ENCODE measurements around the gene PTPRM.

Gene PTPRM

GRCh38 chr18:7598167-7599047, 31.3 kb downstream of the PTPRM start:
- Histone ChIP-seq H3K4me3 (no peak overlapping the region), H3K27me3 (ENCODE audit: low read depth) (no peaks in the 10 kb centered on the region), H3K36me3 (replicated peaks) (no peaks in the 10 kb centered on the region), H3K9me3 (no peaks in the 10 kb centered on the region; the same call in 1 of the 2 replicates), H3K4me1 (no peaks in the 10 kb centered on the region)
- in situ Hi-C loops (cut with MboI; ENCODE audit: low sequenced_read_pairs), result no loop called here
- DNase-seq (ENCODE audit: low spot score in 2 of 2), result no peak

- peaks cover 2% of the 10 kb centered on the region; the same call in 1 of the 2 replicates for H3K9me3 ChIP-seq
- in situ Hi-C loops (cut with MboI; ENCODE audit: low sequenced_read_pairs), result no loop called here
- H3K4me3 ChIP-seq, result no peak overlapping the region
- H3K4me1 ChIP-seq, result no peaks in the 10 kb centered on the region
- H3K27me3 ChIP-seq (ENCODE audit: low read depth), result no peaks in the 10 kb centered on the region
- no peak for DNase-seq (ENCODE audit: low spot score in 2 of 2)
- no peaks in the 10 kb centered on the region for H3K36me3 ChIP-seq (replicated peaks)
Measured at GRCh38 chr18:7600036-7600435, 32.9 kb downstream of the PTPRM start.

- Histone ChIP-seq H3K4me1 (no peaks in the 10 kb centered on the region), H3K9me3 (peaks cover 2% of the 10 kb centered on the region; the same call in 1 of the 2 replicates), H3K27me3 (ENCODE audit: low read depth) (no peaks in the 10 kb centered on the region), H3K4me3 (no peak overlapping the region), H3K36me3 (replicated peaks) (no peaks in the 10 kb centered on the region)
- DNase-seq (ENCODE audit: low spot score in 2 of 2), result no peak
- in situ Hi-C loops (cut with MboI; ENCODE audit: low sequenced_read_pairs), result no loop called here
Measured at GRCh38 chr18:7600528-7601245, 33.6 kb downstream of the PTPRM start.

GRCh38 chr18:7601246-7601615, 34.1 kb downstream of the PTPRM start:
- H3K4me1 ChIP-seq, result no peaks in the 10 kb centered on the region
- H3K27me3 ChIP-seq (ENCODE audit: low read depth), result no peaks in the 10 kb centered on the region
- H3K4me3 ChIP-seq, result no peak overlapping the region
- peaks cover 2% of the 10 kb centered on the region; the same call in 1 of the 2 replicates for H3K9me3 ChIP-seq
- H3K36me3 ChIP-seq (replicated peaks), result no peaks in the 10 kb centered on the region
- no peak for DNase-seq (ENCODE audit: low spot score in 2 of 2)
- in situ Hi-C loops (cut with MboI; ENCODE audit: low sequenced_read_pairs), result no loop called here

GRCh38 chr18:7601936-7602335, 34.8 kb downstream of the PTPRM start:
- H3K27me3 ChIP-seq (ENCODE audit: low read depth), result no peaks in the 10 kb centered on the region
- in situ Hi-C loops (cut with MboI; ENCODE audit: low sequenced_read_pairs), result no loop called here
- H3K9me3 ChIP-seq, result peaks cover 2% of the 10 kb centered on the region; the same call in 1 of the 2 replicates
- no peaks in the 10 kb centered on the region for H3K4me1 ChIP-seq
- H3K4me3 ChIP-seq, result no peak overlapping the region
- no peaks in the 10 kb centered on the region for H3K36me3 ChIP-seq (replicated peaks)
- no peak for DNase-seq (ENCODE audit: low spot score in 2 of 2)

GRCh38 chr18:7603259-7604000, 36.3 kb downstream of the PTPRM start:
- peaks cover 2% of the 10 kb centered on the region; the same call in 1 of the 2 replicates for H3K9me3 ChIP-seq
- no peaks in the 10 kb centered on the region for H3K4me1 ChIP-seq
- in situ Hi-C loops (cut with MboI; ENCODE audit: low sequenced_read_pairs), result no loop called here
- no peaks in the 10 kb centered on the region for H3K27me3 ChIP-seq (ENCODE audit: low read depth)
- H3K4me3 ChIP-seq, result no peak overlapping the region
- no peak for DNase-seq (ENCODE audit: low spot score in 2 of 2)
- H3K36me3 ChIP-seq (replicated peaks), result no peaks in the 10 kb centered on the region

GRCh38 chr18:7604361-7604760, 37.2 kb downstream of the PTPRM start:
- DNase-seq (ENCODE audit: low spot score in 2 of 2), result no peak
- Histone ChIP-seq H3K9me3 (peaks cover 2% of the 10 kb centered on the region; the same call in 1 of the 2 replicates), H3K4me3 (no peak overlapping the region), H3K4me1 (no peaks in the 10 kb centered on the region), H3K27me3 (ENCODE audit: low read depth) (no peaks in the 10 kb centered on the region), H3K36me3 (replicated peaks) (no peaks in the 10 kb centered on the region)
- in situ Hi-C loops (cut with MboI; ENCODE audit: low sequenced_read_pairs), result no loop called here

- DNase-seq (ENCODE audit: low spot score in 2 of 2), result no peak
- H3K27me3 ChIP-seq (ENCODE audit: low read depth), result no peaks in the 10 kb centered on the region
- in situ Hi-C loops (cut with MboI; ENCODE audit: low sequenced_read_pairs), result no loop called here
- H3K9me3 ChIP-seq, result peaks cover 2% of the 10 kb centered on the region; the same call in 1 of the 2 replicates
- H3K4me1 ChIP-seq, result no peaks in the 10 kb centered on the region
- H3K36me3 ChIP-seq (replicated peaks), result no peaks in the 10 kb centered on the region
- no peak overlapping the region for H3K4me3 ChIP-seq
Measured at GRCh38 chr18:7605705-7606104, 38.6 kb downstream of the PTPRM start.

GRCh38 chr18:7607540-7608173, 40.5 kb downstream of the PTPRM start:
- in situ Hi-C loops (cut with MboI; ENCODE audit: low sequenced_read_pairs), result no loop called here
- H3K9me3 ChIP-seq, result peaks cover 2% of the 10 kb centered on the region; the same call in 1 of the 2 replicates
- no peak overlapping the region for H3K4me3 ChIP-seq
- H3K27me3 ChIP-seq (ENCODE audit: low read depth), result no peaks in the 10 kb centered on the region
- no peak for DNase-seq (ENCODE audit: low spot score in 2 of 2)
- H3K4me1 ChIP-seq, result no peaks in the 10 kb centered on the region
- H3K36me3 ChIP-seq (replicated peaks), result no peaks in the 10 kb centered on the region

- no peak for DNase-seq (ENCODE audit: low spot score in 2 of 2)
- H3K27me3 ChIP-seq (ENCODE audit: low read depth), result no peaks in the 10 kb centered on the region
- H3K4me1 ChIP-seq, result no peaks in the 10 kb centered on the region
- in situ Hi-C loops (cut with MboI; ENCODE audit: low sequenced_read_pairs), result no loop called here
- H3K4me3 ChIP-seq, result no peak overlapping the region
- H3K36me3 ChIP-seq (replicated peaks), result no peaks in the 10 kb centered on the region
- 0 out of 2 replicates have a peak, but pooled peaks cover 2% of the 10 kb centered on the region for H3K9me3 ChIP-seq
Measured at GRCh38 chr18:7608174-7608550, 41.0 kb downstream of the PTPRM start.

- in situ Hi-C loops (cut with MboI; ENCODE audit: low sequenced_read_pairs), result no loop called here
- no peak for DNase-seq (ENCODE audit: low spot score in 2 of 2)
- Histone ChIP-seq H3K4me1 (no peaks in the 10 kb centered on the region), H3K36me3 (replicated peaks) (no peaks in the 10 kb centered on the region), H3K27me3 (ENCODE audit: low read depth) (no peaks in the 10 kb centered on the region), H3K4me3 (no peak overlapping the region), H3K9me3 (0 out of 2 replicates have a peak, but pooled peaks cover 2% of the 10 kb centered on the region)
Measured at GRCh38 chr18:7608781-7609201, 41.7 kb downstream of the PTPRM start.

GRCh38 chr18:7609617-7610016, 42.5 kb downstream of the PTPRM start:
- no peak for DNase-seq (ENCODE audit: low spot score in 2 of 2)
- in situ Hi-C loops (cut with MboI; ENCODE audit: low sequenced_read_pairs), result no loop called here
- no peak overlapping the region for H3K4me3 ChIP-seq

GRCh38 chr18:7614042-7614441, 46.9 kb downstream of the PTPRM start:
- no peaks in the 10 kb centered on the region for H3K9me3 ChIP-seq
- no peaks in the 10 kb centered on the region for H3K27me3 ChIP-seq (ENCODE audit: low read depth)
- no peaks in the 10 kb centered on the region for H3K4me1 ChIP-seq
- in situ Hi-C loops (cut with MboI; ENCODE audit: low sequenced_read_pairs), result no loop called here
- no peaks in the 10 kb centered on the region for H3K36me3 ChIP-seq (replicated peaks)
- no peak for DNase-seq (ENCODE audit: low spot score in 2 of 2)
- H3K4me3 ChIP-seq, result no peak overlapping the region

More at GRCh38 chr18:7609617-7610016, 42.5 kb downstream of the PTPRM start:
- Histone ChIP-seq H3K27me3 (ENCODE audit: low read depth) (no peaks in the 10 kb centered on the region), H3K36me3 (replicated peaks) (no peaks in the 10 kb centered on the region), H3K4me1 (no peaks in the 10 kb centered on the region), H3K9me3 (no peaks in the 10 kb centered on the region)

Data from HAP-1 (cell line).